Fibroblast of skin of abdomen (primary cell): Measurements from ENCODE around the gene KCNC2.

ENCODE experiments used
- DNase-seq: peaks from one replicate; pipeline ENCODE4 v3.0.0-alpha.2; 2013

The KCNC2 gene

GRCh38 chr12:75157385-75157784 lies 52.3 kb downstream of the KCNC2 start:
- no peak for DNase-seq

- no peak for DNase-seq
These were observed 53.7 kb downstream of the KCNC2 start for GRCh38 chr12:75155962-75156361.

GRCh38 chr12:75154388-75154787 lies 55.3 kb downstream of the KCNC2 start:
- no peak for DNase-seq

- DNase-seq = no peak
These were observed 70.4 kb downstream of the KCNC2 start for GRCh38 chr12:75139196-75139595.

GRCh38 chr12:75137896-75138295 lies 71.7 kb downstream of the KCNC2 start:
- DNase-seq = no peak

GRCh38 chr12:75135026-75135425 lies 74.6 kb downstream of the KCNC2 start:
- no peak for DNase-seq

GRCh38 chr12:75130811-75131210 lies 78.8 kb downstream of the KCNC2 start:
- DNase-seq = peak; percentile 7

- DNase-seq = no peak
These were observed 80.4 kb downstream of the KCNC2 start for GRCh38 chr12:75129275-75129674.

GRCh38 chr12:75121036-75121705 lies 88.5 kb downstream of the KCNC2 start:
- no peak for DNase-seq

- DNase-seq = peak; percentile 42
These were observed 89.3 kb downstream of the KCNC2 start for GRCh38 chr12:75120311-75120711.

GRCh38 chr12:75116646-75117198 lies 92.9 kb downstream of the KCNC2 start:
- DNase-seq = no peak

- DNase-seq = no peak
These were observed 93.9 kb downstream of the KCNC2 start for GRCh38 chr12:75115748-75116147.

GRCh38 chr12:75103822-75104221 lies 105.8 kb downstream of the KCNC2 start:
- no peak for DNase-seq

GRCh38 chr12:75101781-75102180 lies 107.9 kb downstream of the KCNC2 start:
- no peak for DNase-seq

GRCh38 chr12:75099210-75099609 lies 110.4 kb downstream of the KCNC2 start:
- no peak for DNase-seq

GRCh38 chr12:75097003-75097402 lies 112.6 kb downstream of the KCNC2 start:
- DNase-seq = no peak

GRCh38 chr12:75087654-75088053 lies 122.0 kb downstream of the KCNC2 start:
- peak; percentile 3 for DNase-seq

- peak; percentile 89 for DNase-seq
These were observed 123.3 kb downstream of the KCNC2 start for GRCh38 chr12:75086091-75087038.

- no peak for DNase-seq
These were observed 128.3 kb downstream of the KCNC2 start for GRCh38 chr12:75081305-75081704.

GRCh38 chr12:75080582-75080981 lies 129.1 kb downstream of the KCNC2 start:
- no peak for DNase-seq

GRCh38 chr12:75065482-75065881 lies 144.2 kb downstream of the KCNC2 start:
- DNase-seq = no peak

- DNase-seq = no peak
These were observed 146.9 kb downstream of the KCNC2 start for GRCh38 chr12:75062691-75063090.

GRCh38 chr12:75058228-75058627 lies 151.4 kb downstream of the KCNC2 start:
- no peak for DNase-seq

- DNase-seq = no peak
These were observed 160.9 kb downstream of the KCNC2 start for GRCh38 chr12:75048767-75049166.
